ENCODE data around the gene IL17RA.
A peak's percentile ranks its signal among the peaks of the same experiment; 100 is the strongest.
"Not testable (repeated sequence)": the region's sequence is repeated elsewhere in the genome, so short reads cannot be mapped to it uniquely, and the experiment has no call there.

IL17RA gene, protein sequence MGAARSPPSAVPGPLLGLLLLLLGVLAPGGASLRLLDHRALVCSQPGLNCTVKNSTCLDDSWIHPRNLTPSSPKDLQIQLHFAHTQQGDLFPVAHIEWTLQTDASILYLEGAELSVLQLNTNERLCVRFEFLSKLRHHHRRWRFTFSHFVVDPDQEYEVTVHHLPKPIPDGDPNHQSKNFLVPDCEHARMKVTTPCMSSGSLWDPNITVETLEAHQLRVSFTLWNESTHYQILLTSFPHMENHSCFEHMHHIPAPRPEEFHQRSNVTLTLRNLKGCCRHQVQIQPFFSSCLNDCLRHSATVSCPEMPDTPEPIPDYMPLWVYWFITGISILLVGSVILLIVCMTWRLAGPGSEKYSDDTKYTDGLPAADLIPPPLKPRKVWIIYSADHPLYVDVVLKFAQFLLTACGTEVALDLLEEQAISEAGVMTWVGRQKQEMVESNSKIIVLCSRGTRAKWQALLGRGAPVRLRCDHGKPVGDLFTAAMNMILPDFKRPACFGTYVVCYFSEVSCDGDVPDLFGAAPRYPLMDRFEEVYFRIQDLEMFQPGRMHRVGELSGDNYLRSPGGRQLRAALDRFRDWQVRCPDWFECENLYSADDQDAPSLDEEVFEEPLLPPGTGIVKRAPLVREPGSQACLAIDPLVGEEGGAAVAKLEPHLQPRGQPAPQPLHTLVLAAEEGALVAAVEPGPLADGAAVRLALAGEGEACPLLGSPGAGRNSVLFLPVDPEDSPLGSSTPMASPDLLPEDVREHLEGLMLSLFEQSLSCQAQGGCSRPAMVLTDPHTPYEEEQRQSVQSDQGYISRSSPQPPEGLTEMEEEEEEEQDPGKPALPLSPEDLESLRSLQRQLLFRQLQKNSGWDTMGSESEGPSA

DNA sequence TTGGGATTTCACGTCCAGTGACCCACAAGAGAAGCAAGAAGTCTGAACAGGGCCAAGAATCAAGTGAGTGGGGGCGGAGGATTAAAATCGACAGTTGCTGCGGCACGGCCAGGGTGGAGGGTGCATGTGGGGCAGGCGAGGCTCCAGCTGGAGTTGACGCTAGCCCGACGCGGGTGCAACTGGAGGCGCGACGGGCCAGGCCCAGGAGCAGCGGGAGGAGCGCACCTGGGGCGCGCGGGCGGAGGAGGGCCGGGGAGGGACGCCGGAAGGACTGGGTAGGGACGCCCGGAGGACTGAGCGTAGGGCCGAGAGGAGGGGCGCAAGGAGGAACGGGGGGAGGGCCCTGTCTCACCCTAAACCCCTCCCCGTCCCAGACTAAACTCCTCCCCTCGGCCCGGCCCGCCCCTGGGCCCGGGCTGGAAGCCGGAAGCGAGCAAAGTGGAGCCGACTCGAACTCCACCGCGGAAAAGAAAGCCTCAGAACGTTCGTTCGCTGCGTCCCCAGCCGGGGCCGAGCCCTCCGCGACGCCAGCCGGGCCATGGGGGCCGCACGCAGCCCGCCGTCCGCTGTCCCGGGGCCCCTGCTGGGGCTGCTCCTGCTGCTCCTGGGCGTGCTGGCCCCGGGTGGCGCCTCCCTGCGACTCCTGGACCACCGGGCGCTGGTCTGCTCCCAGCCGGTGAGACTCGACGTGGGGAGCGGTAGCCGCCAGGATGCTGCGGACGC is at the start of gene IL17RA:
Gene IL17RA, plus strand, starts transcription at position 447 of the 723 bp plus-strand sequence. Its CDS starts 92 bp downstream, at position 539.
- peak; percentile 95 for DNase-seq

DNA sequence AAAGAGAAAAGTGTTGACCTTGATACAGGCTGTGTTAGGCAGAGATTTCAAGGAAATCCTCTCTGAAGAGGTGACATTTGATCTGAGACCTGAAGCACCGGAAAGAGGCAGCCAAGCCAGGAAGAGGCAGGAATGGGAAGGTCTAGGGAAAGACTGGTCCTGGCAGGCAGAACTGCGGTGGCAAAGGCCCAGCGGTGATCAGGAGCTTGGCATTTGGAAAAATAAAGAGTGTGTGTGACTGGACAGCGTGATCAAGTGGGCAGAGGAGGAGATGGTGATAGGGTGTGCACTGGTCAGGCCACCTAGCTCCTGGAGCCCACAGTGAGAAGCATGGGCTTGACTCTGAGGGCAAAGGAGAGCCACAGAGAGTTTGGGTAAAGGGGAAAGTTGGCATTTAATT is 49.6 kb upstream of the IL17RA start:
- DNase-seq = no peak

DNA sequence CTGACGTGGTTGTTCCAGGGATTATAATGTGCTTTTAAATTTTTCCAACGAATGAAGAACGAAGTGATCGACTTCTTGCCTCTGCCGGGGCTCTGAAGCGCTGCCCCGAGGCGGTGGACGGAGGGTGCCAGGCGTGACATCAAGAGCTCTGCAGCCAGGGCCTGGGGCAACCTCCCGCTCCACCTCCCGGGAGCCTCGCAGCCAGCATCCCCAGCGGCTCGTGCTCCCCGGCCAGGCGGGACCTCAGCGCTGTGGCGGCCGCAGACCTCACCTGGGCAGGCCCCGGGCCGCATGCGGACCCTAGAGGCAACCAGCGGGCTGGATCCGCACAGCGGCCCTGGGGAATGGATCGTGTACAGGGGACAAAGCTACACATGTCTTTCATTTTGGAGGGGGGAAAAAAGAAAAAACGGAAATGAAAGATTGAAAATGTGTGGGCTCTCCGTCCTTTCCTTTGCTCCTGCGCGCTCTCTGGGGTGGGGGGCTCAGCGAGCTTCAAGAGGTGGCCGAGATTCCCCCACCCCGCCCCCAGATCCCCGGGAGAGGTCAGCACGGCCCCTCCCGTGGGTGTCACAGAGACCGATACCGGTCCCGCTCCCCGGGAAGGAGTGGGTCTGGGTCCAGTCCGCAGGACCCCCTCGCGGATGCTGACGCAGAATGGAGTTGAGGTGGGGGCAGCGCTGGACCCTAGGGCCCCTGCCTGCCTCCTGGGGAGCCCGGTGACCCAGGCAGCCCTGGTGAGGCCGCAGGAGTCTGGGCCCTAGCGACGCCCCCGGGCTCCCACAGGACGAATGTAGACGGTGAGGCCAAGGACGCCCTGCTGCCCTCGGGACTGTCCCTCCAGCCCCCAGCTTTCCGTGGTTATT is 48.6 kb upstream of the IL17RA start:
- DNase-seq = not testable (repeated sequence)

DNA sequence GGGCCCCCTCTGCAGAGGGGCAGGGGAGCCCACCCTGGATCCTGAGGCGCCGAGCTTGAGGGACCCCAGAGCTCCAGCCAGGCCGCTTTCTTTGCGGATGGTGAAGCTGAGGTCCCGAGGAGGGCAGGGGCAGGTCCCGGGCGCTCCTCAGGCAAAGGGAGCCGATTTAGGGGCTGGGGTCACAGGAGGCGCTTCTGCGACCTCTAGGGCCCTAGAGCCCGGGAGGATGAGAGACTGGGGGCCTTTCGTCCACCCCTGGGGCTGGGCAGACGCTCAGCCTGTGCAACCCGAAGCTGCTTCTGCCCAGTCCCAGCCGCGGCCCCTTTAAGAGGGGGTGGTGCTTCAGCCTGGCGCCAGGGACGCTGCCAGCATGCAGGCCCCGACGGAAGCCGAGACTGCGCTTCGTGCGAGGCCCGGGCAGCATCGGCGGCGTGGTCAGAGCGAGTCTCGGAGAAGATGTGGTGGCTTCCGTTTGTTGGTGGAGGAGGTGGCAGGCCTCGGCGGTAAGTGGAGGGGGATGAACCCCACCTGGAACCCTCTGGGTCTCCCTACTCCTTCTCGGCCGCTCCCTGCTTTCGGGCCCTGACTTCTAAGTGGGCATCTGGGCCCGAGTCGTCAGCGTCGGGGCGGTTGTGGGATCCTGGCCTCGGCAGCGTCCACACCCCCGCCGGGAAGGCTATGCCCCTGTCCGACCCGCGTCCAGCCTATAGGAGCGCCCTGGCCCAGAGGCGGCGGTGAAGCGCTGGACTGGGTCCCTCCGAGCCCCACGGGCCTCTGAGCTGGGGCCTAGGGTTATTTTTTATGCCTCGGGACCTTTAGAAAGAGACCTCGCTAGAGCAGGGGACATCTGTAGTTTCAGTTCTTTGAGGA is 47.7 kb upstream of the IL17RA start:
- not testable (repeated sequence) for DNase-seq

DNA sequence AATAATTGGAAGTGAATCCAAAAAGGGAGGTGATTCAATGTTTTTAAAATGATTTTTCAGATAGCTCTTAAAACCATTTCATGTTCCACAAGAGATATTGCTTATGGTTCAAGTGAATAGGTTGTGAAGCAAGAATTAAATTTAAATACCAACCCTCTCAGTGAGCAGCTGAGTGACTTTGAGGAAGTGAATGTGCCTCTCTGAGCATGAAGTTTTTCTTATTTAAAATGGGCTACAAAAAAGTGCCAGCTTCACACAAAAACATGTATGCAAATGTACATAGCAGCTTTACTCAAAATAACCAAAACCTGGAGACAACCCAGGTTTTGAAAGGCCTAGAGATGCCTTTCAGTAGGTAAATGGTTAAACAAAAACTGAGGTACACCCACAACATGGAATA is 41.3 kb upstream of the IL17RA start:
- no peak for DNase-seq

DNA sequence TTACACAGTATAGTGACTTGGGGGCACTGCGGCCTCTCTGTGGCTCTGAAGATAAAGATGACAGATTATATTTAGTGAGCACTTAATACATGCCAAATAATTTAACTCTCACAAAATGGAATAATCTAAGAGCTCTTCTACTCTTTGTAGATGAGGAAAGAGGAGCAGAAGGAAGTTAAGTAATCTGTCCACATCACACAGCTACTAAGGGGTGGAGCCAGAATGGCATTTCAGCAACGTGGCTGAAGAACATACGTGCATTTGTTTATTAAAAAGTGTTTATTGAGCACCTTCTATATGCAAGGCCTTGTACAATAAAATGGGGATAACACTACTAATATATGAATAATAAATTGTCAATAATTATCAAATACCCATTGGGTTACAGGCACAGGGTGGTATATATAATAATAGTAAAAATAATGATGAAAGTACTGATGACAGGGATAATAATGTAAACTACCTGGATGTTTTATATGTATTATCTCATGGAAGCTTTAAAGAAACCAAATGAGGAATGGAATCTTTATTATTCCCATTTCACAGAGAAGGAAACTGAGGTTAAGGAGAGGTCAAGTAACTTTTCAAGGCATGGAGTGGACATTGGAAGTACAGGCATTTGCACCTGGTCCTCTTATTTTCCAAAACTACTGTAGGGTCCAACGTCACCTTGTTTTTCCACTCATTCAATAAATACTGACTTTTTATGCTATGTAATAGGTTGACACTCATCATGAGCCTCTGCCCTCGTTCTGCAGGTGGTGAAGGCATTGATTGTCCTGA is 38.0 kb upstream of the IL17RA start:
- DNase-seq = no peak

DNA sequence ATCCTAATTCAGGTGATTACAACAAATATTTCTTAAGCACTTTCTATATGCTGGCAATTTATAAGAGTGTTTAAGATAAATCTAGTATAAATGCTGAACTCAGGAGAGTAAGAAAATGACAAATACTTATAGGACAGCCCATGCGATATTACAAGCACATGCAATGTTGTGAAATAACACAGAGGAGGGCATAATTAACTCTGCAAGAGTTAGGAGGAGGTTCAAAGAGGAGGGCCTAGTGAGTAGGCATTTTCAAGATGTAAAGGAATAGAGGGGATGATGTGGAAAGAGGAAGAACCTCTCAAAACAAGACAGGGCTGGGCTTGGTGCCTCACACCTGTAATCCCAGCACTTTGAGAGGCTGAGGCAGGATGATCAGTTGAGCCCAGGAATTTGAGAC is 37.1 kb upstream of the IL17RA start:
- DNase-seq = no peak

DNA sequence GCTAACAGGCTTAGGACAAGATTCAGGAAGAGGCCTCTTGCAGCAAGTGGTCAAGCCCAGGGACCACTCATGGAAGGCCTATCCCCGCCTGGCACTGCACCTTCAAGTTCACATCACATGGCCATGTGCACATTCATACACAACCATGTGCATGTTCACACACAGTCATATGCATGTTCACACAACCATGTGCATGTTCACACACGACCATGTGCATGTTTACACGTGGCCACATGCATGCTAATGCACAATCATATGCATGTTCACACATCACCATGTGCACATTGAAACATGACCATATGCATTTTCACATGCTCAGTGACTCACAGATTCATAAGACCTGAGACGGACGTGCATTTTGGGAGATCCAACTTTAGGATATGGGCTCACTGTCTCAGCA is 28.7 kb upstream of the IL17RA start:
- DNase-seq = no peak

DNA sequence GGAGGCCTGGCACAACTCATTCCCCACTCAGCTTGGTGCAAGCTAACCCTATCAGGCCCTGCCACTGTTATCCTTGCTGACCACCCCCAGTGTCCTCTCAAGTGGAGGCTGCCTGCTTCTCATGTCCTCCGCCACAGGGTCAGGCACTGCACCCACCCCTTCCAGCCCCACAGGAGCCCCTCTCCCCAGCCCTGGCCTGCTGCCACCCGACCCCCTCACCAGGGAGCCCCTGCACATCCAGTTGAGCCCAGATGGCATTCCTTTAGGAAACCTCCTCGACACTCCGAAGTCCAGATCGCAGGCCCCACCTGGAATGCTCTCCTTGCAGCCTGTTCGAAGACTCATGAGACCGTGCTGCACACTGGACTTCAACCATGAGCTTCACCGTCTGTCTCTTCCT is 28.0 kb upstream of the IL17RA start:
- no peak for DNase-seq

DNA sequence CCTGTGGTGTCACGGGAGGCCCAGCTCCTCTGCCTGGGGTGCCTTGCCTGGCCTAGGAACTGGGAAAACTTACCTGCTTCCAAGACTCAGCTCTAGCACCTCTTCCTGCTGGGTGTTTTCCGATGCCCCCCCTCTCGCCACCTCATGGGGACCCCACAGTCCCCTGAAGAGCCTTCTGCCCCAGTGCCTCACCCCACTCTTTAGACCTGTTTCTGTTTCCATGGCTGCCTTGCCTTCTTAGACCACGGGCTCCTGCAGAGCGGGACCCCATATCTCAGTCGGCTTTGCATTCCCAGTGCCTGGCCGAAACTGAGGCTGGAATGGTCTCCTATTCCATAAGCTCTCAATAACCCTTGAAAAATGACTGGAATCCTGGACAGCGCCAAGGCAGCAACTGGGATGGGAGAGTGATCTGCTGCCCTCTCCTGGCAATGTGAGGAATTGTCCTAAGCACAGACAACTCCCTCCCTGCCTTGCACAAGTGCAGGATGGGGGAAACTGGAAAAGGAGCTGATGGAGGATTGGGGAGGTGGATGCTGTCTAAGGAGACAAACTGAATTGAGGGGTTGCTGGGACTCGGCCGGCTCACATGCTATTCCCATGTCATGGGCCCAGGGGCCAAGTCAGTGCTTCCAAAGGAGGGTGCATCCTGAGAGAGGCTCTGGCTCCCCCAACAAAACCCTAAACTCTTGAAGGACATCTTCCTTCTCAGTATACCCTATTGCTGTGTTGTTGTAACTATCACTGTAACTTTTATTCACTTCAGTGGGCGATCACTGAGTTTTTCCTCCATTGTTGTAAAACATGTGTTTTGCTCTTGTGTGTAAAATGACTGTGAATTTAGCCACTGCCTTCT is 26.6 kb upstream of the IL17RA start:
- peak; percentile 51 for DNase-seq

DNA sequence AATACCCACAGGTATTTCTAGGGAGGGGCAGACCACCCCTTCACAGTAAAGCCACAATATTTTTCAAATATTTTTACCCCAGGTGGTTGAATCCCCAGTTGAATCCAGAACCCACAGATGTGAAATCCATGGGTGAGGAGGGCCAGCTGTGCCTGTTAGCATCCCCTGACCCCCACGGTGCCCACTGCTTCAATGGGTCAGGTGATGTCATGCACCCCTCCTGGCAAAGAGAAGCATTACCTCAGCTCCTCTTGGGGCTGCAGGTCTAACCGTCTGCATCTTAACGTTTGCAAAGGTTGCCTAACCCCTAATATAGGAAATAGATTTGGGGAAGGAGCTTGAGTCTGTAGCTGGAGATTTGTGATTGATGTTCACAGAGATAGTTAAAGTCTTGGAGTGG is 24.7 kb upstream of the IL17RA start:
- DNase-seq = no peak

DNA sequence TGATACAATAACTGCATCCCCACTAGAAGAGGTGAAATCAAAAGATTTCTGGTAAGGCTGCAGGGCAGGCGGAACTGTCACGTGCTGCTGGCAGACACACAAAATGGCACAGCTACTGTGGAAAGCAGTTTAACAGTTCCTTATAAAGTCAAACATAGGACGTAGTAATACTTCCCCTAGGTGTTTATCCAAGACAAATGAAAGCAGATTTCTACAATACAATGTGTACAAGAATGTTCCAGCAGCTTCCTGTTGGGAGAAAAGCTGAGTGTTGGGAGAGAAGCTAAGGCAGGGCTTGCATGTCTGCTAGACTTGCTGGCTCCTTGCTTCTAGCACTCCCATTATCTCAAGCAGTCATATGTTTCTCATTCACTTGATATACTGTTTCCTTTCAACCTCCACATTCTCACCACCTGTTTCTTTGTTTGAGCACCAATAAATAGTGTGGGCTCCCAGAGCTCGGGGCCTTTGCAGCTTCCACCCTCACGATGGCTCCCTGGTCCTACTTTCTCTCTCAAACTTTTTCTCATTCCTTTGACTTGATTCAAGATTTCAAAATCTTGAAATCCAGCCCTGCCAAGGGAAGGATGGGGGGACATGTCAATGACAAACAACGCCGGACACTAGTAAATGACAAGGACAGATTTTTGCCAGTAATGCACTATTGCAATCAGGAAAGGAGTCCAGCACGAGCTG is 21.2 kb upstream of the IL17RA start:
- no peak for DNase-seq

DNA sequence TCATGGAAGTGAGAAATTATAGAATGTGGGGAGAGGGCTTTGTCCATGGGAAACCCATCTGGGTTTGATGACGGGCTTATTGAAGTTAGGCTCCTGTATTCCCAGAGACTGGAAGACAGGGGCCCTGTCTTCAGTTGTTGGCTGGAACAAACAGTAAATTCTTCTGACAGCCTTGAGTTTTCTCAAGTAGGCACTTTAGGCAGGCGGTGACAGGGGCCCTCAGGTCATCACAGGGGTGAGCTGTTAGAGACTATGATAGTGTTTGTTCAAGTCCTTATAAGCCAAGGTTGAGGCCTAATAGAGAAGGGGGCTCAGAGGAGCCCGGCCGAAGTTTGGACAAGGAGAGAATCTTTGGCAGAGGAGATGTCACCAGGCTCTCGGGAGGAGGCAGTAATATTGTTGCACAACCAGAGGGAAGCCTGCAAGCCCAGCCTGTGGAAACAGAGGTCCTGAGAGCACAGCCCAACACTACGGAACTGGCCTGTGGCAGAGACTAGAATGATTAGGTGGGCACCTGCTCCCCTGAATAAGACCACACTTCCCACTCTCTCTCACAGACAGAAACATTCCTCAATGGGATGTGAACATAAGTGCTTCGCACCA is 20.2 kb upstream of the IL17RA start:
- DNase-seq = no peak

DNA sequence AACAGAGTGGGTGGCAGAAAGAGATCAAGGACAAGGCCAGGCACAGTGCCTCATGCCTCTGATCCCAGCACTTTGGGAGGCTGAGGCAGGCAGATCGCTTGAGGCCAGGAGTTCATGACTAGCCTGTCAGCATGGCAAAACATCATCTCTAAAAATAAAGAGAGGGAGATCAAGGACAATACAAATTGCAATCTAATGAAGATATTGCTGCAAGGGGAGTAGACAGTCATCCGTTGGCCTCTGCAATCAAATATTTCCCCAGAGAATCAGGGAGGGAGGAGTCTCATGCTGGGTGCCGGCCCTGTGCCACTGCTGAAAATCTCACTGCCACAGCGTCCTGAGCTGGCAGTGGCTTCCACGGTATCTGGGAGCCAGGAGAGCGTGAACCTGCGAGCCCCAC is 19.4 kb upstream of the IL17RA start:
- no peak for DNase-seq

DNA sequence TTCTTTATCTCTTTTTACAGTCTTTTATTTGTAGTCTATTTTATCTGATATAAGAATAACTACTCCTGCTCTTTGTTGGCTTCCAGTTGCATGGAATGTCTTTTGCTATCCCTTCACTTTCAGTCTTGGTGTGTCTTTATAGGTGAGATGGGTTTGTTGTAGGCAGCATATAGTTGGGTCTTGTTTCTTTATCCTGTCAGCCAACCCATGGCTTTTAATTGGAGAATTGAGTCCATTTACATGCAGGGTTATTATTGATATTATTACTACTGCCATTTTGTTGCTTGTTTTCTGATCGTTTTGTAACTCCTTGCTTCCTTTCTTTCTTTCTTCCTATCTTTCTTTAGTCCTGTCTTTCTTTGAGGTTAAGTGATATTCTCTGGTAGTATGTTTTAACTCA is 11.9 kb upstream of the IL17RA start:
- no peak for DNase-seq

DNA sequence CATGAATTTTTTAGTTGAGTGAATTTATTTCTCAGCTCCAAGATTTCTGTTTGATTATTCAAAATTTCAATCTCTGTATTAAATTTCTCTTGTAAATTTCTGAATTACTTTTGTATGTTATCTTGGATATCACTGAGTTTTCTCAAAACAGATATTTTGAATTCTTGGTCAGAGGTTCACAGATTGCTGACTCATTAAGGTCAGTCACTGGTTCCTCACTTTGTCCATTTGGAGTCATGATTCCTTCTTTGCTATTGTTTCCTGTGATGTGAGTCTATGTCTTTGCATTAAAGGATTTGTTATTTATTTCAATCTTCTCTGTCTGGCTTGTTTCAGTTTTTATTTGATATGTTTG is 10.2 kb upstream of the IL17RA start:
- no peak for DNase-seq

DNA sequence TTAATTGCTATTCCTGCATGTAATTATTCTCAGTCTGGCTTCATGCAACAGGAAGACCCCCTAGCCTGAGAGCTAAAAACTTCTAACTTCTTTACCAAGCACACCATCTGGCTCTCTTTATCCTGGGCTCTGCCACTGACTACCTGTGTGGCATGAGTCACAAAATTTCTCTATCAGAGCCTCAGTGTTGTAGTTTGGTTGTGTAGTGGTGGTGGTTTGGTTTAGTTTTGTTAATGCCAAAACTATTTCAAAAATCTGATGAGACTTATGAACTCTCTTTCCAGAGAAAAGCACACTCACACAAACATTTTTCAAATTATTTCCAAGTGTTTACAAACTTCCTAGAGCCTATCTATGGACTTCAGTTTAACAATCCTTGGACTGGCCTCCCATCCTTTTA is 7.5 kb upstream of the IL17RA start:
- DNase-seq = no peak

DNA sequence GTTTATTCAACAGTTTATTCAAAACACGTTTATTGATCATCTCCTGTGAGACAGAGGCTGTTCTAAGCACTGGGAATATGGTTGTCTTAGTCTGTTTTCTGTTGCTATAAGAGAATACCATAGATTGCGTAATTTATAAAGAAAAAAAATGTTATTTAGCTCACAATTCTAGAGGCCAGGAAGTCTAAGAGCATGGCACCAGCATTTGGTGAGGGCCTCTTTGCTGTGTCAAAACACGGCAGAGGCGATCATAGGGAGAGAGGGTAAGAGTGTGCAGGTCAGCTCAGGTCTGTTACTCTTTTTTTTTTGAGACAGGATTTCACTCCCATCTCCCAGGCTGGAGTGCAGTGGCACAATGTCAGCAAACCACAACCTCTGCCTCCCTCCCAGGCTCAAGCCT is 5.2 kb upstream of the IL17RA start:
- DNase-seq = no peak

DNA sequence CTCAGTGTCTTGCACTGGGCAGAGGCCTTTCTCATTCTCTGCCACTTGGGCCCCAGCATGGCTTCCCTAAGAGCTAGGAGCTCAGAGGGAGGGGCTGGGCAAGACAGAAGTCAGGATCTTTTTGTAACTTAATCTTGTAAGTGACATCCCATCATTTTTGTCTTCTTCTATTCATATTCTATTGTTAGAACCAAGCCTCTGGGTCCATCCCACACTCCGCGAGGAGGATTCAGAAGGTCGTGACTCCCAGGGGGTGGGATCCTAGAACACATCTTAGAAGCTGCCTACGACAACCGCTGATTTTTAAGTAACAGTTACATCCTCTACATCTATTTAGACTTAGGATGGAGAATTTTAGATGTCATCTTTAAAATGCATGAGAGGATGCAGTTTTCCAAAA is 1.5 kb upstream of the IL17RA start:
- no peak for DNase-seq
